GM12878 (cell line): ENCODE measurements around the gene POU2F3.

Experiments
- CHD2 ChIP-seq: IDR thresholded peaks from 2 replicates; pipeline ENCODE4 v1.6.1; 2011; ENCODE audit warnings: low read depth, low read length, improper control_type of control experiment, borderline replicate concordance
- CTCF ChIP-seq, 3 experiments: IDR thresholded peaks in 2 of 3; conservative IDR thresholded peaks in 1 of 3; 2 replicates each; pipeline ENCODE4 v1.5.1; 2011; ENCODE audit warnings: low read depth in 3 of 3, low read length in 3 of 3, mild to moderate bottlenecking in 3 of 3, control low read depth in 2 of 3, moderate library complexity in 2 of 3, inconsistent platforms in 1 of 3, mixed read lengths in 1 of 3; ENCODE audit not compliant: control insufficient read depth in 2 of 3, insufficient read depth in 1 of 3; ENCODE audit errors: extremely low read depth in 1 of 3
- ESRRA ChIP-seq: IDR thresholded peaks from 2 replicates; pipeline ENCODE4 v1.6.1; 2012; ENCODE audit warnings: mild to moderate bottlenecking, low read length, improper control_type of control experiment
- EZH2 ChIP-seq: IDR thresholded peaks from 2 replicates; pipeline ENCODE4 v1.6.1; 2012; ENCODE audit warnings: low read depth, mild to moderate bottlenecking, control low read depth, inconsistent platforms, low read length, borderline replicate concordance; ENCODE audit not compliant: control insufficient read depth
- FOS ChIP-seq: IDR thresholded peaks from 3 replicates; pipeline ENCODE4 v1.6.1; 2011; ENCODE audit warnings: borderline replicate concordance; ENCODE audit not compliant: insufficient read length; ENCODE audit errors: extremely low read depth
- MEF2B ChIP-seq: fragments of 450-650 bp; IDR thresholded peaks from 2 replicates; pipeline ENCODE4 v1.6.1; 2018; ENCODE audit warnings: mild to moderate bottlenecking, moderate library complexity; ENCODE audit not compliant: partially characterized antibody, poor library complexity, severe bottlenecking
- POLR2A ChIP-seq: IDR thresholded peaks from 2 replicates; pipeline ENCODE4 v1.6.1; 2011; ENCODE audit warnings: low read depth, mild to moderate bottlenecking, low read length
- POLR2AphosphoS5 ChIP-seq: IDR thresholded peaks from 2 replicates; pipeline ENCODE4 v1.6.1; 2011; ENCODE audit warnings: mild to moderate bottlenecking, low read length, inconsistent platforms
- TF ChIP-seq, protein P1 (sequence below): fragments of 450-650 bp; IDR thresholded peaks from 2 replicates; pipeline ENCODE4 v1.6.1; 2017; ENCODE audit warnings: mild to moderate bottlenecking, moderate library complexity

- no peak for TF ChIP-seq CHD2
- no peak for TF ChIP-seq EZH2
- no peak for TF ChIP-seq CTCF (IDR thresholded peaks at IDR 0.05 in 2 of 3, conservative IDR thresholded peaks at IDR 0.05 in 1 of 3; ENCODE audit: control insufficient read depth in 2 of 3, extremely low read depth in 1 of 3, insufficient read depth in 1 of 3, low read depth in 3 of 3, low read length in 3 of 3)
- TF ChIP-seq POLR2A: no peak
- TF ChIP-seq FOS: no peak
- TF ChIP-seq, protein P1, sequence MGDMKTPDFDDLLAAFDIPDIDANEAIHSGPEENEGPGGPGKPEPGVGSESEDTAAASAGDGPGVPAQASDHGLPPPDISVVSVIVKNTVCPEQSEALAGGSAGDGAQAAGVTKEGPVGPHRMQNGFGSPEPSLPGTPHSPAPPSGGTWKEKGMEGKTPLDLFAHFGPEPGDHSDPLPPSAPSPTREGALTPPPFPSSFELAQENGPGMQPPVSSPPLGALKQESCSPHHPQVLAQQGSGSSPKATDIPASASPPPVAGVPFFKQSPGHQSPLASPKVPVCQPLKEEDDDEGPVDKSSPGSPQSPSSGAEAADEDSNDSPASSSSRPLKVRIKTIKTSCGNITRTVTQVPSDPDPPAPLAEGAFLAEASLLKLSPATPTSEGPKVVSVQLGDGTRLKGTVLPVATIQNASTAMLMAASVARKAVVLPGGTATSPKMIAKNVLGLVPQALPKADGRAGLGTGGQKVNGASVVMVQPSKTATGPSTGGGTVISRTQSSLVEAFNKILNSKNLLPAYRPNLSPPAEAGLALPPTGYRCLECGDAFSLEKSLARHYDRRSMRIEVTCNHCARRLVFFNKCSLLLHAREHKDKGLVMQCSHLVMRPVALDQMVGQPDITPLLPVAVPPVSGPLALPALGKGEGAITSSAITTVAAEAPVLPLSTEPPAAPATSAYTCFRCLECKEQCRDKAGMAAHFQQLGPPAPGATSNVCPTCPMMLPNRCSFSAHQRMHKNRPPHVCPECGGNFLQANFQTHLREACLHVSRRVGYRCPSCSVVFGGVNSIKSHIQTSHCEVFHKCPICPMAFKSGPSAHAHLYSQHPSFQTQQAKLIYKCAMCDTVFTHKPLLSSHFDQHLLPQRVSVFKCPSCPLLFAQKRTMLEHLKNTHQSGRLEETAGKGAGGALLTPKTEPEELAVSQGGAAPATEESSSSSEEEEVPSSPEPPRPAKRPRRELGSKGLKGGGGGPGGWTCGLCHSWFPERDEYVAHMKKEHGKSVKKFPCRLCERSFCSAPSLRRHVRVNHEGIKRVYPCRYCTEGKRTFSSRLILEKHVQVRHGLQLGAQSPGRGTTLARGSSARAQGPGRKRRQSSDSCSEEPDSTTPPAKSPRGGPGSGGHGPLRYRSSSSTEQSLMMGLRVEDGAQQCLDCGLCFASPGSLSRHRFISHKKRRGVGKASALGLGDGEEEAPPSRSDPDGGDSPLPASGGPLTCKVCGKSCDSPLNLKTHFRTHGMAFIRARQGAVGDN: no peak
- no peak for TF ChIP-seq ESRRA
- no peak for TF ChIP-seq MEF2B
- no peak for TF ChIP-seq POLR2AphosphoS5
These were observed 31.9 kb upstream of the POU2F3 start for GRCh38 chr11:120208001-120208441.
